Right atrium auricular region (tissue), 2 donors: ENCODE data around the gene EHD3. TPM values are rescaled to one million over a fixed set of nuclear protein-coding genes. Genes with fewer than 3 reads are reported as not detected.

Experiments
- DNase-seq: peaks from one replicate; pipeline ENCODE4 v3.0.0-alpha.2; 2019; ENCODE audit warnings: low spot score
- H3K27ac ChIP-seq, 2 donors: fragments of 200-600 bp; sonication (generic); 1 replicate in 1 of 2; 2 replicates in 1 of 2; pipeline ENCODE4 v1.5.1; 2016 to 2019
- H3K27me3 ChIP-seq, 2 donors: fragments of 200-600 bp; sonication (generic); one replicate each; pipeline versions ENCODE4 v1.5.1 to v1.6.0; 2017 to 2019
- H3K36me3 ChIP-seq: fragments of 200-600 bp; sonication (generic); one replicate; pipeline ENCODE4 v1.5.1; 2016
- H3K4me1 ChIP-seq, 2 donors: fragments of 200-600 bp; sonication (generic); one replicate each; pipeline versions ENCODE4 v1.5.1 to v1.6.0; 2017 to 2019
- H3K4me3 ChIP-seq, 2 donors: fragments of 200-600 bp; sonication (generic); 1 replicate in 1 of 2; 2 replicates in 1 of 2; pipeline ENCODE4 v1.5.1; 2017 to 2019; ENCODE audit warnings: mild to moderate bottlenecking in 1 of 2, moderate library complexity in 1 of 2
- H3K9me3 ChIP-seq, 2 donors: fragments of 200-600 bp; sonication (generic); one replicate each; pipeline ENCODE4 v1.5.1; 2019
- total RNA-seq, 2 donors: library from RNA; depleted of rRNA; stranded (reverse); fragments of >200 nt; gene quantifications; one replicate each; pipeline ENCODE4 v1.1.0, GENCODE V29; 2016
- TF ChIP-seq, protein P1 (sequence below), 2 donors: fragments of 200-600 bp; sonication (generic); IDR thresholded peaks; one replicate each; pipeline ENCODE4 v1.5.1; 2019; ENCODE audit warnings: antibody characterized with exemption in 2 of 2

Gene EHD3
- total RNA-seq, 2 donors from 2014 or later = 10.6 to 12.5 TPM

DNA sequence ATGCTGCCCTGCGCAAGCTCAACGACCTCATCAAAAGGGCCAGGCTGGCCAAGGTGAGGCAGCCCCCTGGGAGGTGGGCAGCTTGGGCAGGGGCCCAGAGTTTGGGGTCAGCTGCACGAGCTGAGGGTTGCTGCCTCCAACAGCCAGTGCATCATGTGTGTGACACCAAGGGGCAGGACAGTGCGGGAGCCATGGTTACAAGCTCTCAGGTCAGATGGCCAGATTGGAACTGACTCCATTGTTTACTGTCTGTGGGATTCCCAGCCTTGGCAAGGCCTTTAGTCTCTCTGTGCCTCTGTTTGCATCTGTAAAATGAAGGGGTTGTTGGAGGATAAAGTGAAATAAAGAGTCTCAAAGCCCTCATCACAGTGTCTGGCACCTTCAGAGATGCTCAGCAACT lies 26.9 kb downstream of the EHD3 start:
- H3K4me1 ChIP-seq = peaks cover 0 to 16% of the 10 kb centered on the region in 2 donors
- TF ChIP-seq, protein P1, sequence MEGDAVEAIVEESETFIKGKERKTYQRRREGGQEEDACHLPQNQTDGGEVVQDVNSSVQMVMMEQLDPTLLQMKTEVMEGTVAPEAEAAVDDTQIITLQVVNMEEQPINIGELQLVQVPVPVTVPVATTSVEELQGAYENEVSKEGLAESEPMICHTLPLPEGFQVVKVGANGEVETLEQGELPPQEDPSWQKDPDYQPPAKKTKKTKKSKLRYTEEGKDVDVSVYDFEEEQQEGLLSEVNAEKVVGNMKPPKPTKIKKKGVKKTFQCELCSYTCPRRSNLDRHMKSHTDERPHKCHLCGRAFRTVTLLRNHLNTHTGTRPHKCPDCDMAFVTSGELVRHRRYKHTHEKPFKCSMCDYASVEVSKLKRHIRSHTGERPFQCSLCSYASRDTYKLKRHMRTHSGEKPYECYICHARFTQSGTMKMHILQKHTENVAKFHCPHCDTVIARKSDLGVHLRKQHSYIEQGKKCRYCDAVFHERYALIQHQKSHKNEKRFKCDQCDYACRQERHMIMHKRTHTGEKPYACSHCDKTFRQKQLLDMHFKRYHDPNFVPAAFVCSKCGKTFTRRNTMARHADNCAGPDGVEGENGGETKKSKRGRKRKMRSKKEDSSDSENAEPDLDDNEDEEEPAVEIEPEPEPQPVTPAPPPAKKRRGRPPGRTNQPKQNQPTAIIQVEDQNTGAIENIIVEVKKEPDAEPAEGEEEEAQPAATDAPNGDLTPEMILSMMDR (IDR thresholded peaks at IDR 0.05) = no peak
- H3K36me3 ChIP-seq = peaks cover 14% of the 10 kb centered on the region
- no peak overlapping the region for H3K27ac ChIP-seq
- no peaks in the 10 kb centered on the region for H3K9me3 ChIP-seq
- no peak for DNase-seq
- no peak overlapping the region for H3K4me3 ChIP-seq
- no peaks in the 10 kb centered on the region for H3K27me3 ChIP-seq

DNA sequence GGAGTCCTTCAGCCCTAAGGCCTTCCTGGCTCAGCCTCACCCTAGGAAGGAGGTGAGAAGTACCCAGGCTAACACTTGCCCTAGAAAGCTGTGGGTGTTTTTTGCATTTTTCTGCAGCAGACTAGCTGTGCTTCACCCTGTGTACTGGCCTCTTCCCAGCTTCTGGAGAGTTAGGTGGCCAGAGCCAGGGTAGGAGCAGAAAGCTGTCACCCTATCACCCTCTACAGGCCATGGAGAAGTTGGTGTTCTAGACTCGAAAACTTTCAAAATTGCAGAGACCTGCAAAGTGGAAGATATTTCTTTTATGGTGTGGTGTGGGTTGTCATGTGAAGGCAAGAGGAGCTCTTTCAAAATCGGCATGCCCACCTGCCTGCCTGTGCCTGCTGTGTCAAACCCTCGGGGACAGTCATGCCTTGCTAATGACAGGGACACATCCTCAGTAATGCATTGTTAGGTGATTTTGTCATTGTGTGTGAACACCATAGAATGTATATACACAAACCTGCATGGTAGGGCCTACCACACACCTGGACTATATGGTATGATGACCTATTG lies 29.8 kb downstream of the EHD3 start:
- Histone ChIP-seq H3K27me3 (no peaks in the 10 kb centered on the region), H3K9me3 (no peaks in the 10 kb centered on the region), H3K27ac (no peak overlapping the region), H3K4me3 (no peak overlapping the region), H3K4me1 (peaks cover 0 to 8% of the 10 kb centered on the region in 2 donors), H3K36me3 (peaks cover 20% of the 10 kb centered on the region)
- no peak for DNase-seq
- TF ChIP-seq, protein P1 (IDR thresholded peaks at IDR 0.05) = peak in 1 of 2 donors; percentile 43

DNA sequence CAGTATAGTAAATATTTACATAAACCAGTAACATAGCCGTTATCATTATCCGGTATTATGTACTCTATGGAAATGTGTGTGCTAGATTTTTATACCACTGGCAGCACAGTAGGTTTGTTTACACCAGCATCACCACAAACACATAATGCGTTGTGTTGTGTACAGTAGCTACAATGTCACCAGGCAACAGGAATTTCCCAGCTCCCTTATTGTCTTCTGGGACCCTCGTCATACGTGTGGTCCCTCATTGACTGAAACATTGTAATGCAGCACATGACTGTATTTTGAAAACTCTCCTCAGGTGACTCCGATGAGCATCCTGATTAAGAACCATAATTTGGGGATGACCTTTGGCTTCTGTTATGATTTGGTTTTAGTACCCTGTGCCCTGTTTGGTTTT lies 31.3 kb downstream of the EHD3 start:
- TF ChIP-seq, protein P1 (IDR thresholded peaks at IDR 0.05) = no peak
- Histone ChIP-seq H3K27ac (no peak overlapping the region), H3K4me3 (no peak overlapping the region), H3K9me3 (no peaks in the 10 kb centered on the region), H3K27me3 (no peaks in the 10 kb centered on the region), H3K4me1 (peaks cover 0 to 17% of the 10 kb centered on the region in 2 donors), H3K36me3 (peaks cover 20% of the 10 kb centered on the region)
- DNase-seq = no peak

DNA sequence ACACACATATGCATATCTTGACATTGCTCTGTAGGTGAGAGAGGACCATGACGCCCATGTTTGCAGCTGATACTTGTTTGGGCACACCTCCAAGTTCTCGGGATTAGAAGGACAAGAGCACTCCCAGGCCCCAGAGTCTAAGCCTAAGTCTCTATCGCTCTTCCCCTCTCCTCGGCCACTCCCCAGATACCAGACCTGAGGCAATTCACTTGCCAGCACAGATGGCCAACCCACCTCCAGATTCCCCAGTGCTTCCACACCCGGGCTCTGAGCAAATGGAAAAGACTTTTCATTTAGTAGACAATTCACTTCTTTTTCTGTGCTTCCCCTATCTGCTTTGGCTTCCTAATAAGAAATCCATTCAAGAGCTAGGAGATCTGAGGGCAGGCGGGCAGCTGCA lies 32.9 kb downstream of the EHD3 start:
- no peaks in the 10 kb centered on the region for H3K27me3 ChIP-seq
- no peaks in the 10 kb centered on the region for H3K9me3 ChIP-seq
- H3K27ac ChIP-seq = no peak overlapping the region
- H3K4me3 ChIP-seq = no peak overlapping the region
- peaks cover 0 to 23% of the 10 kb centered on the region in 2 donors for H3K4me1 ChIP-seq
- DNase-seq = no peak
- peaks cover 8% of the 10 kb centered on the region for H3K36me3 ChIP-seq
- TF ChIP-seq, protein P1 (IDR thresholded peaks at IDR 0.05) = no peak

DNA sequence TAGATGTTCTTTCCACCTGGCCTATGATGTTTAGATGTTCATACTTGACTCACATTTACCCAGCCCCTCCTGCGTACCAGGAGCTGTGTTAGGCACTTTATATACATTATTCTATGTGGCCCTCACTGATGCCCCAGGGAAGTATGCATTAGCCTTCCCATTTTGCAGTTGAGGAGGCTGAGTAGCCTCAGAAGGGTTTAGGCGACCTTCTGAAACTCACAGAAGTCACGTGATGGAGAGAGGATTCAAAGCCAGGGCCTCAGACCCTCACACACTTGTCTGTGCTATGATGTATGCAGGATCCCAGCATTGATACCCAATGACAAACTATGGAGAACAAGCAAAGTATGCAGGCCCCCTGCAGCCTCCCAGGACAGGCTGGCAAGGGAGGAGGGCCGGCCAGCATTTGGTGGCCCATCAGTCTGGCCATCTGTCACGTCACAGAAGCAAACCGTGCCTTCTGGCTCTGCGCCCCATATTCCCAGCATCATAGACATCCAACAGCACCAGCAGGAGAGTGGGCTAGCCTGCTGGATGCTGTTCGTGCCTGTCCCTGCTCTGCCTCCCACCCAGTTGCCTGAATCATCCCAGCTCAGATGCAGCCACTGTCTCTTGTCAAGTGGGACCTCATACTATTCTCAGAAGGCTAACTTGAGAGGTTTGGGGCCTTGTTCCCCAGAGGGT lies 33.6 kb downstream of the EHD3 start:
- no peak overlapping the region for H3K27ac ChIP-seq
- no peaks in the 10 kb centered on the region for H3K27me3 ChIP-seq
- no peak overlapping the region for H3K4me3 ChIP-seq
- no peak for DNase-seq
- H3K4me1 ChIP-seq = peaks cover 0 to 23% of the 10 kb centered on the region in 2 donors
- no peaks in the 10 kb centered on the region for H3K9me3 ChIP-seq
- peaks cover 6% of the 10 kb centered on the region for H3K36me3 ChIP-seq
- TF ChIP-seq, protein P1 (IDR thresholded peaks at IDR 0.05) = no peak
